RWPE1 (cell line): ENCODE data around the gene SLC6A3.

Experiments used
- CTCF ChIA-PET: fragments of 350-600 bp; sonication (Branson Sonifier 250); formaldehyde crosslinking; extraction: SDS; loops from one replicate; lab custom pipeline; 2021; lab: Yijun Ruan, JAX
- POLR2A ChIA-PET: fragments of 400-600 bp; formaldehyde crosslinking; extraction: SDS; loops from one replicate; lab custom pipeline; 2020; ENCODE audit warnings: antibody characterized with exemption; ENCODE audit not compliant: low non-redundant PET; lab: Yijun Ruan, JAX
- DNase-seq: peaks from one replicate; pipeline ENCODE4 v3.0.0; 2012; ENCODE audit warnings: low spot score
- H3K27ac ChIP-seq: fragments of 450-650 bp; 2 replicates; pipeline ENCODE4 v1.5.1; 2017
- TF ChIP-seq, protein P1 (sequence below): fragments of 450-650 bp; conservative IDR thresholded peaks from 2 replicates; pipeline ENCODE4 v1.5.1; 2017; ENCODE audit warnings: low read depth, mild to moderate bottlenecking

Gene SLC6A3

DNA sequence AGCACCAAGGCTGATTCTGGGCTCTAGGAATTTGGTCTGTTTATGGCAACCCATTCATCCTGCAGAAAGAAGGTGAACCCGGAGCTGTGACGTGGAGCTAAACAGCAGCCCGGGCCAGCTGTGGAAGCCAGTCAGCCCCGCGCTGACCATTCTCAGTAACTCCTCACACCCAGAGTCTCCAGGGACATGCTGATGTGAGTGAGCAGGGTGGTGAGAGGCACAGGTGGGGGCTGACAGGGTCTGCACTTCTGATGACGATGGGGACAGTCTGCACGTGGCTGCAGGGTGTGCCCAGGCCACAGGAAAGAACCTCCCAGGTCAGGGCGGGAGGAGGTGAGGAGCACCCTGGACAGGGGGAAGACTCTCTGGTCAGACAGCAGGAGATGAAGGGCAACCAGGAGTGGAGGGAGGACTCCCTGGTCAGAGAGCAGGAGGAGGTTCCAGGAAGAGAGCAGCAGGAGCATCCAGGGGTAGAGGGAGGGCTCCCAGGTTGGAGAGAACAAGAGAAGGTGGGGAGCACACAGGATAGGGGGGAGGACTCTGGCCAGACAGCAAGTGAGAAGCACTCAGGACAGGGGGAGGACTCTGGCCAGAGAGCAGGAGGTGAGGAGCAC, 26.1 kb upstream of the SLC6A3 start:
- TF ChIP-seq, protein P1, sequence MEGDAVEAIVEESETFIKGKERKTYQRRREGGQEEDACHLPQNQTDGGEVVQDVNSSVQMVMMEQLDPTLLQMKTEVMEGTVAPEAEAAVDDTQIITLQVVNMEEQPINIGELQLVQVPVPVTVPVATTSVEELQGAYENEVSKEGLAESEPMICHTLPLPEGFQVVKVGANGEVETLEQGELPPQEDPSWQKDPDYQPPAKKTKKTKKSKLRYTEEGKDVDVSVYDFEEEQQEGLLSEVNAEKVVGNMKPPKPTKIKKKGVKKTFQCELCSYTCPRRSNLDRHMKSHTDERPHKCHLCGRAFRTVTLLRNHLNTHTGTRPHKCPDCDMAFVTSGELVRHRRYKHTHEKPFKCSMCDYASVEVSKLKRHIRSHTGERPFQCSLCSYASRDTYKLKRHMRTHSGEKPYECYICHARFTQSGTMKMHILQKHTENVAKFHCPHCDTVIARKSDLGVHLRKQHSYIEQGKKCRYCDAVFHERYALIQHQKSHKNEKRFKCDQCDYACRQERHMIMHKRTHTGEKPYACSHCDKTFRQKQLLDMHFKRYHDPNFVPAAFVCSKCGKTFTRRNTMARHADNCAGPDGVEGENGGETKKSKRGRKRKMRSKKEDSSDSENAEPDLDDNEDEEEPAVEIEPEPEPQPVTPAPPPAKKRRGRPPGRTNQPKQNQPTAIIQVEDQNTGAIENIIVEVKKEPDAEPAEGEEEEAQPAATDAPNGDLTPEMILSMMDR: no peak
- ChIA-PET CTCF (no interaction called here), POLR2A (no interaction called here)
- DNase-seq: no peak
- peak overlapping the region; percentile 81 for H3K27ac ChIP-seq

GRCh38 chr5:1470762-1471211, 25.5 kb upstream of the SLC6A3 start:
- TF ChIP-seq, protein P1: no peak
- CTCF ChIA-PET: no interaction called here
- no peak for DNase-seq
- POLR2A ChIA-PET: no interaction called here
- H3K27ac ChIP-seq: peak overlapping the region; percentile 81

- H3K27ac ChIP-seq: peak overlapping the region; percentile 81
- TF ChIP-seq, protein P1: 0 out of 2 replicates have a peak, but pooled peaks have one; percentile 14
- CTCF ChIA-PET: interaction anchor here (0.6 to 0.8 kb wide), 3 partner anchors 133 to 273 kb away, joined by 3 to 4 read pairs (median 3); no protein-coding TSS in a partner anchor
- DNase-seq: no peak
- POLR2A ChIA-PET: no interaction called here
Observed at GRCh38 chr5:1468629-1469527, 23.6 kb upstream of the SLC6A3 start.

DNA sequence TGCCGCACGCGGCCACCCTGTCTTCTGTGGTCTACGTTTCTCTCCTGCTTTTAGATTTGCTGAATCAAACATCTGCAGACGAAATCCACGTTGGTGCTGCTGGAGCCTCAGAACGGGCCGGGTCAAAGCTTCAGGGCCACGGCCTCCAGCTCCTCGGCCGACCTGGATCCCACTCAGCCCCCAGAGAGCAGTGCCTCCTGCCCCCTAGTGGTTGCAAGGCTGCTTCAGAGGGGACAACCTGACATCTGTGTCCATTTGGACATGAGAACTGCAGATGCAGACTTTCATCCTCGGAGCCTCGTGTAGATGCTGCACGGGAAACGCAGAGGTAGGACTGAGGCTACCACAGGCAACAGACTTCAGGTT, 23.0 kb upstream of the SLC6A3 start:
- TF ChIP-seq, protein P1: peak; percentile 57
- ChIA-PET POLR2A (no interaction called here), CTCF (interaction anchor here (0.6 to 0.8 kb wide), 3 partner anchors 132 to 273 kb away, joined by 3 to 4 read pairs (median 3); no protein-coding TSS in a partner anchor)
- no peak for DNase-seq
- H3K27ac ChIP-seq: no peak overlapping the region

DNA sequence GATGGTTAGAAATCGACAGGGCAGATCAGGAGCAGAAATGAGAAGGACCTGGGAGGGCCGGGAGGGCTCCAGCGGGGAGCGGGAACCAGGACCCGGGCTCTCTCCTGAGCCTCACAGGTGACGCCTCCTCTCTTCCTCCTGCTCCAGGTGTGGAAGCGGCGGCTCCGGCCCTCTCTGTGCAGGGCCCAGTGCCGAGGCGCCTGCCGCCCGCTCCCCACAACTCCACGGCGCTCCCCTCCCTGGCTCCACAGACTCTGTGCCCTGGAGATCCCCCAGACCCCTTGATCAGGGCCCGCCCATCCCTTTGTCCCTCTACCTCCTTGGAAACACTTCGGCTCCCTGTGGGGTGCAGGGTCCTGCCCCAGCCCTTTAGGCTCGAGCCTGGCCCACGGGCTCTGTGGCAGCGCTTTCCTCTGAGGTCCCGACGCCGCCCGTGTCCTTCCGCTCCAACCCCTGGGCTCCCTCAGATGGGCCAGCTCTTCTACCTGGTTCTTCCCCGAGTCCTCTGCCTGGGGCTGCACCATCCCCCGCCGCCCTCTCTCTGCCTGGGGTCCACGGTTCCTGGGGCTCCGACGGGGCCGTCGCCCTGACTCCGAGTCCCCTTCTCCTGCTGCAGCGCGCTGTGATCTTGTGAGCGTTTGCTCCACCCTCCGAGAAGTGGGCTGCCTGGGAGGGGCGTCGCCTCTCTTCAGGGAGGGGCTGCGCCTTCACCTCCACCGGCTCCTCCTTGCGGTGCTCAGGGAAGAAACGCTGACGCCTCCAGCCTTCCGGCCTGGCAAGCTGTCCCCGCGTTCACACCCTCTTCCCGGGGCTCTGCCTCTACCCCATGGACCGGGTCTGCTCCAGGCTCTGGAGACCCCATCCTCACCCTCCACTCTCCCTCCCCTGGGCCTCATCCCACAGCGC, 22.4 kb upstream of the SLC6A3 start:
- no peak overlapping the region for H3K27ac ChIP-seq
- ChIA-PET CTCF (interaction anchor here (0.7 to 0.8 kb wide), 2 partner anchors 177 to 274 kb away, joined by 3 read pairs; no protein-coding TSS in a partner anchor), POLR2A (no interaction called here)
- DNase-seq: no peak
- TF ChIP-seq, protein P1: no peak
